GM18951 (cell line): ENCODE results near the gene FBXO47.
"Not testable (repeated sequence)": the region's sequence is repeated elsewhere in the genome, so short reads cannot be mapped to it uniquely, and the experiment has no call there.

Experiments
- POLR2A ChIP-seq: IDR thresholded peaks from 4 replicates; pipeline ENCODE4 v1.6.1; 2011; ENCODE audit warnings: mild to moderate bottlenecking; ENCODE audit not compliant: insufficient read length, insufficient read depth; ENCODE audit errors: extremely low read depth
- in situ Hi-C: fragments of 300-500 bp; cut with MboI; formaldehyde crosslinking; loops from one replicate; pipeline ENCODE4 v1.12.0; 2022; ENCODE audit warnings: low sequenced_read_pairs, mixed read lengths, inconsistent platforms; ENCODE audit not compliant: unreplicated experiment

Gene FBXO47

DNA sequence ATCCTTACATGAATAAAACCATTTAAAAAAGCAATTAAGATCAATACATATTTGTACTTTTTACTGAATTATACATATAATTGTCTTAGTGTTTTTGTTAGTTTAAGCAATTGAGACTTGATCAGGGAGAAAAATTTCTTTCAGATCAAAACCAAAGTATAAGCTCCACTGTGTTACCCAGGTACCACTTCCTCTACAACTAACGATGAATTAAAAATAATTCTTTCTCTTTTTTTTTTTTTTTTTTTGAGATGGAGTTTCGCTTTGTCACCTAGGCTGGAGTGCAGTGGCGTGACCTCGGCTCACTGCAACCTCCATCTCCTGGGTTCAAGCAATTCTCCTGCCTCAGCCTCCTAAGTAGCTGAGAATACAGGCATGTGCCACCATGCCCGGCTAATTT, 6.8 kb downstream of the FBXO47 start:
- TF ChIP-seq POLR2A: no peak
- in situ Hi-C loops: no loop called here

DNA sequence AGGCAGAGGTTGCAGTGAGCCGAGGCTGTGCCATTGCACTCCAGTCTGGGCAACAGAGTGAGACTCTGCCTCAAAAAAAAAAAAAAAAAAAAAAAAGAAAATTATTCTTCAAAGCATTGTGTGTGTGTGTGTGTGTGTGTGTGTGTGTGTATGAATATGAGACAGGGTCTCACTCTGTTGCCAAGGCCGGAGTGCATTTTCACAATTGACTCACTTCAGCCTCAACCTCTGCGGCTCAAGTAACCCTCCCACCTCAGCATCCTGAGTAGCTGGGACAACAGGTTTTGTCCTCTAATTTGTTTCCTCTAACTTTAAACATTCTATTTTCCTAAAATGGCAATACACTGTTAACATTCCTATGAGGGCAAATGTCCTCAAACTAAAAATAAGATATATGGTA, 7.7 kb downstream of the FBXO47 start:
- in situ Hi-C loops: no loop called here
- TF ChIP-seq POLR2A: no peak

DNA sequence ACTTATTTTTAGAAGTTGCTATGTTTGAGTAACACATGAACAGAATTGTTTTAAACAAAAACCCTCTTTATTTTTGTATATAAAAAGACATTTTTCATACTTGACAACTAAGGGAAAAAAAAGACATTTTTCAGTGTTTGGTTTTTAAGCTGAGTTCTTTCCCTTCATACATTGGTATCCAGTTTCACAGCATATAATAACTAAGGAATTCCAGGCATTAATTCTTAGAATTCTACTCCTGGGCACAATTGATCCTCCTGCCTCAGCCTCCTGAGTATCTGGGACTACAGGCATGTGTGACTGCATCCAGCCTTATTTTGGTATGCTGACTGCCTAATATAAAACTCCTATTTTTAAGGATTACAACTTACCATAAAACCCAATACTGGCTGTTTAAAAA, 8.4 kb downstream of the FBXO47 start:
- in situ Hi-C loops: no loop called here
- no peak for TF ChIP-seq POLR2A

DNA sequence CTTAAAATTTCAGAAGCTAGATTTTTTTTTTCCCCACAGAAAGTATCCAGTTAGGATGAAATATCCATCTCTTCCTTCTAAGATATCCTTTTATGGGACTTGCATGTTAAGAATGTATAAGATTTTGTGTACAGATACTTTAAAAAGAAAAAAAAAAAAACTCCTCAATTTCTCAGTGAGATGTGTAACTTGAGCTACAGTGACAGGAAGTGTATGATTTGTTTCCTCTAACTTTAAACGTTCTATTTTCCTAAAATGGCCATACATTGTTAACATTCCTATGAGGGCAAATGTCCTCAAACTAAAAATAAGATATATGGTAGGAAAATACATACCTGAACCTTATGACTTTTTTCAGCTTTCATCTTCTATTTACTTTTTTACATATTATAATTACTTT, 8.9 kb downstream of the FBXO47 start:
- in situ Hi-C loops: no loop called here
- TF ChIP-seq POLR2A: no peak

DNA sequence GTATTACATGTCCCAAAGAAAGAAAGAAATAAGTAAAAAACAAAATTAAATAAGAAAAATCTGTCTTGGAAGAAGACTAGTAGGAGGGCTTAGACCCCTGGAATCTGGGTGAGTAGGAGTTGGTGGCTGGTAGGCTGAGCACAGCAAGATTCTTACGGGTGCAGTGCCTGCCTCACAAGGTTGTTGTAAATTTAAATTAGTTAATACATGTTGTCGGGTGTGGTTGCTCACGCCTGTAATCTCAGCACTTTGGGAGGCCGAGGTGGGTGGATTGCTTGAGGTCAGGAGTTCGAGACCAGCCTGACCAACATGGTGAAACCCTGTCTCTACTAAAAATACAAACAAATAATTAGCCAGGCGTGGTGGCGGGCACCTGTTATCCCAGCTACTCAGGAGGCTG, 13.4 kb downstream of the FBXO47 start:
- in situ Hi-C loops: not testable (repeated sequence)

DNA sequence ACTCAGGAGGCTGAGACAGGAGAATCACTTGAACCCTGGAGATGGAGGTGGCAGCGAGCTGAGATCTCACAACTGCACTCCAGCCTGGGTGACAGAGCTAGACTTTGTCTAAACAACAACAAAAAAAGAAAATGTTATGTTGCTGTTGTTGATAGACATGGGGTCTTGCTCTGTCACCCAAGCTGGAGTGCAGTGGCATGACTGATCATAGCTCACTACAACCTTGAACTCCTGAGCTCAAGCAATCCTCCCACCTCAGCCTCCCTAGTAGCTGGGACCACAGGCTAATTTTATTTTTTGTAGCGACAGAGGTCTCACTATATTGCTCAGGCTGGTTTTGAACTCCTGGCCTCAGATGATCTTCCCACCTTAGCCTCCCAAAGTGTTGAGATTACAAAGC, 20.0 kb downstream of the FBXO47 start:
- in situ Hi-C loops: no loop called here

DNA sequence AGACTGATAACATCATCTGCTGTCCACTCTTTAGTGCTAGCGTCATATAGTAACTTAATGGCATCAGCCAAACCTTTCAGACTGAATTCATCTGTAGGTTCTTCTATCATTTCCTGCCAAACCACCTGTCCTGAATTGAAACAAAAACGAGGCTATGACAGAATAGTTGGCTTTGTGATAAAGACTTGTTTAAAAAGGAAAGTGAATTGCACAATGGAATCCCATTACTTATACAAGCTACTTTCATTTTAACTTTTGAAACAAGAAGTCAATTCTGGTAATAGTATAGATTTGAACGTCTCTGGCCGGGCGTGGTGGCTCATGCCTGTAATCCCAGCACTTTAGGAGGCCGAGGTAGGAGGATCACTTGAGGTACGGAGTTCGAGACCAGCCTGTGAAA, 23.6 kb downstream of the FBXO47 start:
- TF ChIP-seq POLR2A: no peak
- in situ Hi-C loops: no loop called here

More for the DNA sequence above, 20.0 kb downstream of the FBXO47 start:
- TF ChIP-seq POLR2A: no peak

DNA sequence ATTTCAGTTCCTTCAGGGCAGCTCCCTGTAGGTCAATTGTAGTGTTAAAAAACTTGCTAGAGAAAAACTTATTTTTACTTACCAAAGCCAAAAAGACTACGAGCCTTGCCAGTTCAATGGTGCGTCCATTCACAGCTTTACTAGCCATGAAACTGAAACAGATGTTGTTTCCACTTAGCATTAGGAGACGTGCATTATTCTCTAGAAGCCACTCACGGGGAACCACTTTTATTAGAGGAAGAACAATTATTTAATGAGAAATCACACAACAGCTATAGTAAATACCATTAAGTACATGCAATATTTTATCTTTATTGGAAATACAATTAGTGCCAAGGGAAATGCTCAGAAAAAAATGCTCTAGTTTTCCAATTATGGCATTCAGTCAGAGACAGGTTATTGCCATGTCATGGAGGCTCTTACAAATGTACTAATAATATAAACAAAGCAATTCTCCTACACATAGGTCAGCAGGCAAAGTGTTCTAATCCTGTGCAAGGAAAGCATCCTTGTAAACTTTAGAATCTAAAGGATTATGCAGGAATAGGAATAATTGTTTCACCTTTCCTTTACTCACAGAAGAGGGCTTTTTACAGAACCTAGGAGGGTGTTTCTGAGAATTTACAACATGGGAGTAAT, 24.4 kb downstream of the FBXO47 start:
- in situ Hi-C loops: no loop called here
- TF ChIP-seq POLR2A: no peak

DNA sequence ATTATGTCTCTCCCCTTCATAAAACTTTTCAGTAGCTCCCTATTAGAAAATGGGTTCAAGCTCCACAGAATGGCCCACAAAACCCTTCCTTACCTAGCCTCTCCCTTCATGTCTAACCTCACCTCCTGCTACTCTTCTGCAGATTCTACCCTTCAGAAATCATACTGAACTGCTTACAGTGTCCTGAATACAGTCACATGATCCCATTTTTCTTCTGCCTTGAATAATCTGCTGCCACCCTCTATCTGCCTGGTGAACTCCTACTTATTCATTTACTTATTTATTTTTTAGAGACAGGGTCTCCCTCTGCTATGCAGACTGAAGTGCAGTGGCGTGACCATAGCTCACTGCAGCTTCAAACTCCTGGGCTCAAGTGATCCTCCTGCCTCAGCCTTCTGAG, 26.8 kb downstream of the FBXO47 start:
- no peak for TF ChIP-seq POLR2A
- in situ Hi-C loops: no loop called here

DNA sequence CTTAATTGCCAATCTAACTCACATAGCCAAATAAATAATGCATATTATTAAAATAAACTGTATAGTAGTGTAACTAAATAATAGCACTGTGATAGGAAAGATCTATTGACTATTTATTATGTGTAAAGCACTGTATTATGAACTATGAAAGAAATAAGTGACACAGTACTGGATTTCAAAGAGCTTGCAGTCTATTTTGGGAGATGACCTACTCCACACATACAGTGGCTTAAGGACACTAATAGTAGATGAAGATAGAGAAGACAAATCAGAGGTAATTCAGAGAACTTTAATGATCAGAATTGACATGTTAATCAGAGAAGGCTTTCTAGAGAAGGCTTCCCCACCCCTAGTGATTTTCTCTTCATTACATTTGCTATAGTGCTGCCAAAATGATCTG, 27.2 kb downstream of the FBXO47 start:
- in situ Hi-C loops: no loop called here
- TF ChIP-seq POLR2A: no peak

DNA sequence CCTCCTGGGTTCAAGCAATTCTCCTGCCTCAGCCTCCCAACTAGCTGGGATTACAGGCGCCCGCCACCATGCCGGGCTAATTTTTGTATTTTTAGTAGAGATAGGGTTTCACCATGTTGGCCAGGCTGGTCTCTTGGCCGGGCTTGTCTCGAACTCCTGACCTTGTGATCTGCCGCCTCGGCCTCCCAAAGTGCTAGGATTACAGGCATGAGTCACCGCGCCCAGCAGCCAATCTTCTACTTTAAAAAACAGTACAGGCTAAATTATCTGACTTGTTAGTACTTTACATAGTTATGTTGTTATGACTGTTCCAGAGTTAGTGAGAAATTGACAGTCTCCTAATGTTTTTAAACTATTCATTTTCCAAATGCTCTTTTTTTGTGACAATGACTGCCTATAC, 33.2 kb downstream of the FBXO47 start:
- in situ Hi-C loops: not testable (repeated sequence)

DNA sequence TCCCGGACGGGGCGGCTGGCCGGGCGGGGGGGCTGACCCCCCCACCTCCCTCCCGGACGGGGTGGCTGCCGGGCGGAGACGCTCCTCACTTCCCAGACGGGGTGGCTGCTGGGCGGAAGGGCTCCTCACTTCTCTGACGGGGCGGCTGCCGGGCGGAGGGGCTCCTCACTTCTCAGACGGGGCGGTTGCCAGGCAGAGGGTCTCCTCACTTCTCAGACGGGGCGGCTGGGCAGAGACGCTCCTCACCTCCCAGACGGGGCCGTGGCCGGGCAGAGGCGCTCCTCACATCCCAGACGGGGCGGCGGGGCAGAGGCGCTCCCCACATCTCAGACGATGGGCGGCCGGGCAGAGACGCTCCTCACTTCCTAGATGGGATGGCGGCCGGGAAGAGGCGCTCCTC, 36.4 kb downstream of the FBXO47 start:
- in situ Hi-C loops: not testable (repeated sequence)

DNA sequence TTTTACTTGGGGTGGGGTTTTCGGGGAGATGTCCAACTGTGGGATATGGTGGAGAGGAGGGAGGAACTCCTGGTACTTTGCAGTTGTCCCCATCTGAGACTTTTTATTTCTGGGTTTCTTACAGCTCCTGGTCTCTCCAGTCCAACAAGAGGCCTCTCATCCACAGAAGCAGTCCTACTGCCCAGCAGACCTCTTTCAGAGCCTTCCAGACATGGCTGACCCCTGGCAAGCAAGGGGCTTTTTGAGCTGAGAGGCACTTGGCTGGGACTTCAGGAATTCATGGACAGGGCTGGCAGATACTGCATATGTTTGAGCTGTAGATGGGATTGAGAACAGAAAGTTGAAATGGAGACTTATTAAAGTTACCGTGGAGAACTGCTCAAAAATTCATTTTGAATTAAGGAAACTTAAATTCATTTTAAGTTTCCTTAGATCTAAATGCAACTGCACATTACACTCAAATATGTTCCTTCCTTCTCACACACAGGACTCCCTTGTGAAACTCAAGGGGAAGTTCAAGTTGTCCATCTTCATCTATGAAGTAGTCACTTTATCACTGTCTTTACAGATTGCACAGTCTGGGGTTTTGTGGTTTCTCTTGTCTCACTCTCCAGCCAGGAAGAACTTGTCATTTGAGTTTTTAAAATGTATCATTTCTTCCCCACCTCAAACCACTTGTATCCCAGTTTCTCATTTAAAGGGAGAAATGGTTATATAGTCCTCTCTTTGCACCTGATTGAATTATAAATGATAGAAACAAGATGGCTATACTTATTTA, 40.7 kb downstream of the FBXO47 start:
- in situ Hi-C loops: no loop called here

DNA sequence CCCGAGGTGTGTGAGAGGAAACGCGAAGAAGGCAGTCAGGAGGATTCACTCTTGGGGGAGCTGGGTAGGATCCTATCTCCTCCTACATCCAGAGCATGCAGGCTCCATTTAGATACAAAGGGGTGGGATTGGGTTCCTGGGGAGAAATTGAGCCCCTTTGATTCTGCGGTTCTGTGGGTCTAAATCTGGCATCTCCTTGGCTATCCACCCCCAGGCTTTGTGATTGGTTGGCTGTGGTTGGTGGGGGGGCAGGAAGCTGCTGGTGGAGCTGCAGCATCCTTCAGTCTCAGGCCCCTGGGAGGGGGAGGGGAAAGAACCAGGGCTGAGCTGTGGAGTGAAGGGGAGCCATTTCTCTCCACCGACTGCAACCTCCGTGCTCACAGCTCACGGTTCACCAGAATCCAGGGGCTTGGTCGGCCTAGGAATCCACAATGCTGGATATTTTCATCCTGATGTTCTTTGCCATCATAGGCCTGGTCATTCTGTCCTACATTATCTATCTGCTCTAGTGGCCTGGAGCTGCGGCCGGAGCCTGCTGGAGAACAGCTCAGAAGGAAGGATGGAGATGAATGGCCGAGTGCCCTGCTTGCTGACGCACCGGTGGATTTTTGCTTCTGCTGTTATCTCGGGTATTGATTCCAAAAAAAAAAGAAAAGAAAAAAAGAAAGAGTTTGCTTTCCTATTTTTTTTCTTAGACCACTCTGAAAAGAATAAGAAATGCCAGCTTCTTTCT, 41.8 kb downstream of the FBXO47 start, which contains the start of gene LASP1NB:
Gene LASP1NB (plus strand): TSS at position 352 of the 733 bp plus-strand sequence.
- TF ChIP-seq POLR2A: no peak
- in situ Hi-C loops: no loop called here

More for the DNA sequence above, 40.7 kb downstream of the FBXO47 start:
- no peak for TF ChIP-seq POLR2A
